ENCODE measurements around the gene CYTH3. TPM values are rescaled to one million over a fixed set of nuclear protein-coding genes. Genes with fewer than 3 reads are reported as not detected.

CYTH3 gene
- total and polyA plus RNA-seq, 2 donors (not counting 3 experiments of a cell fraction or from before 2014, with no cell fraction given) = 8.6 to 11.2 TPM

- H3K79me2 ChIP-seq (ENCODE audit: control insufficient read depth, insufficient read depth, low read length) = no peaks in the 10 kb centered on the region
- H4K20me1 ChIP-seq (replicated peaks; ENCODE audit: control insufficient read depth, extremely low read depth, insufficient read depth, low read length) = no peaks in the 10 kb centered on the region
- no peak overlapping the region for H3K27ac ChIP-seq (ENCODE audit: insufficient read depth, low read depth, low read length)
- H3K9me3 ChIP-seq (replicated peaks; ENCODE audit: control insufficient read depth, insufficient read depth, low read length) = no peaks in the 10 kb centered on the region
- no peak overlapping the region for H2AFZ ChIP-seq (ENCODE audit: low read depth, low read length)
- BruUV-seq (replicated peaks) = no TSS peak
- TF ChIP-seq, protein P1, sequence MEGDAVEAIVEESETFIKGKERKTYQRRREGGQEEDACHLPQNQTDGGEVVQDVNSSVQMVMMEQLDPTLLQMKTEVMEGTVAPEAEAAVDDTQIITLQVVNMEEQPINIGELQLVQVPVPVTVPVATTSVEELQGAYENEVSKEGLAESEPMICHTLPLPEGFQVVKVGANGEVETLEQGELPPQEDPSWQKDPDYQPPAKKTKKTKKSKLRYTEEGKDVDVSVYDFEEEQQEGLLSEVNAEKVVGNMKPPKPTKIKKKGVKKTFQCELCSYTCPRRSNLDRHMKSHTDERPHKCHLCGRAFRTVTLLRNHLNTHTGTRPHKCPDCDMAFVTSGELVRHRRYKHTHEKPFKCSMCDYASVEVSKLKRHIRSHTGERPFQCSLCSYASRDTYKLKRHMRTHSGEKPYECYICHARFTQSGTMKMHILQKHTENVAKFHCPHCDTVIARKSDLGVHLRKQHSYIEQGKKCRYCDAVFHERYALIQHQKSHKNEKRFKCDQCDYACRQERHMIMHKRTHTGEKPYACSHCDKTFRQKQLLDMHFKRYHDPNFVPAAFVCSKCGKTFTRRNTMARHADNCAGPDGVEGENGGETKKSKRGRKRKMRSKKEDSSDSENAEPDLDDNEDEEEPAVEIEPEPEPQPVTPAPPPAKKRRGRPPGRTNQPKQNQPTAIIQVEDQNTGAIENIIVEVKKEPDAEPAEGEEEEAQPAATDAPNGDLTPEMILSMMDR (IDR thresholded peaks at IDR 0.05; ENCODE audit: extremely low read depth in 1 of 2, insufficient read depth in 1 of 2, low read depth in 1 of 2, low read length in 2 of 2) = no peak
- TF ChIP-seq JUN (IDR thresholded peaks at IDR 0.05; ENCODE audit: borderline replicate concordance, insufficient read depth, insufficient read length, low read depth) (no peak), POLR2A (IDR thresholded peaks at IDR 0.05; ENCODE audit: low read depth, low read length) (no peak), EZH2 (IDR thresholded peaks at IDR 0.05; ENCODE audit: borderline replicate concordance, low read depth, low read length, severe bottlenecking) (no peak), FOS (IDR thresholded peaks at IDR 0.05; ENCODE audit: borderline replicate concordance, insufficient read depth, low read length) (no peak), POLR2AphosphoS5 (IDR thresholded peaks at IDR 0.05; ENCODE audit: insufficient read depth, low read depth, low read length) (no peak), MYC (IDR thresholded peaks at IDR 0.05; ENCODE audit: low read depth, low read length) (no peak), MAX (IDR thresholded peaks at IDR 0.05; ENCODE audit: insufficient read depth, insufficient read length) (no peak), GATA2 (IDR thresholded peaks at IDR 0.05; ENCODE audit: insufficient read depth, insufficient read length, low read depth, low read length) (no peak)
- dilution Hi-C loops (cut with MboI; ENCODE audit: extremely low pct_ligation_motif_present, low sequenced_read_pairs) = no loop called here
- FAIRE-seq (no peak), DNase-seq (ENCODE audit: low read depth, low spot score) (no peak)
- intact Hi-C loops (cut with micrococcal nuclease) = no loop called here
- H3K27me3 ChIP-seq (ENCODE audit: control insufficient read depth in 2 of 2, insufficient read depth in 2 of 2, low read length in 2 of 2) = no peaks in the 10 kb centered on the region
- H3K4me2 ChIP-seq (ENCODE audit: insufficient read depth, low read length) = no peak overlapping the region
- H3K36me3 ChIP-seq (ENCODE audit: control insufficient read depth in 2 of 2, extremely low read depth in 1 of 2, insufficient read depth in 2 of 2, low read length in 2 of 2) = no peaks in the 10 kb centered on the region
- no peaks in the 10 kb centered on the region for H3K4me1 ChIP-seq (ENCODE audit: control insufficient read depth, extremely low read depth, insufficient read depth, low read length)
- ChIA-PET POLR2A (no interaction called here), CTCF (interaction anchor here (0.6 kb wide), 1 partner anchor 137 kb away, joined by 3 read pairs; no protein-coding TSS in a partner anchor)
- H3K4me3 ChIP-seq (replicated peaks in 1 of 3; ENCODE audit: insufficient read depth in 1 of 3, low read depth in 1 of 3, low read length in 3 of 3) = no peak overlapping the region
- H3K9me1 ChIP-seq (replicated peaks; ENCODE audit: control insufficient read depth, extremely low read depth, insufficient read depth, low read length) = no peaks in the 10 kb centered on the region
- H3K9ac ChIP-seq (replicated peaks; ENCODE audit: extremely low read depth, insufficient read depth, low read length) = no peak overlapping the region
Observed at GRCh38 chr7:6197801-6198551, 74.4 kb downstream of the CYTH3 start.

Data from endothelial cell of umbilical vein (primary cell).